GM13977 (cell line): ENCODE results near the gene RPRM.
"Not testable (repeated sequence)": the region's sequence is repeated elsewhere in the genome, so short reads cannot be mapped to it uniquely, and the experiment has no call there.

Source experiments
- DNase-seq: peaks from one replicate; pipeline ENCODE4 v3.0.0; 2012; ENCODE audit warnings: low spot score
- CTCF ChIP-seq: IDR thresholded peaks from 2 replicates; pipeline ENCODE4 v1.5.1; 2012; ENCODE audit warnings: mild to moderate bottlenecking, control low read depth; ENCODE audit not compliant: insufficient read depth; ENCODE audit errors: extremely low read depth, missing control alignments
- in situ Hi-C: fragments of 300-500 bp; cut with MboI; formaldehyde crosslinking; loops from one replicate; pipeline ENCODE4 v1.12.0; 2022; ENCODE audit warnings: low sequenced_read_pairs, low pct_unique_long_range_greater_than_20kb, mixed read lengths, inconsistent platforms; ENCODE audit not compliant: unreplicated experiment

Gene RPRM

DNA sequence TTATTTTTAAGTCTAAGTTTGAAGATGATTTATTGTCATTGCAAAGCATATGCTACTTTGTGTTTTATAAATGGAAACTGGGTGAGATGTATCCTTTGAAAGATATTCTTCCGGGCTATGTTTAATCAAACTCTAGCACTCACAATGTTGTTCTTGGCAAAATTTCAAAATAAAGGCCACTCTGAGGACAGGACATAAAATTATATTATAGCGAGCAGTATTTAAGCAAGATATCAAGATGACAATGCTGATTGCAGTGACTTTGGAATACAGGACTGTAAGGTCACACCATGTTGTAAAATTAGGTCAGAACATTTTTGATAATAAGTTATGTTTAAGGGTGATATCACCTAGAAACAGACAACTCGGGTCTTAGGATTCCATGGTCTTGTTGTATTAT lies 14.2 kb downstream of the RPRM start:
- TF ChIP-seq CTCF: no peak
- in situ Hi-C loops: no loop called here
- DNase-seq: no peak

- in situ Hi-C loops: no loop called here
- no peak for TF ChIP-seq CTCF
Measured at GRCh38 chr2:153462338-153462859, 16.2 kb downstream of the RPRM start.

DNA sequence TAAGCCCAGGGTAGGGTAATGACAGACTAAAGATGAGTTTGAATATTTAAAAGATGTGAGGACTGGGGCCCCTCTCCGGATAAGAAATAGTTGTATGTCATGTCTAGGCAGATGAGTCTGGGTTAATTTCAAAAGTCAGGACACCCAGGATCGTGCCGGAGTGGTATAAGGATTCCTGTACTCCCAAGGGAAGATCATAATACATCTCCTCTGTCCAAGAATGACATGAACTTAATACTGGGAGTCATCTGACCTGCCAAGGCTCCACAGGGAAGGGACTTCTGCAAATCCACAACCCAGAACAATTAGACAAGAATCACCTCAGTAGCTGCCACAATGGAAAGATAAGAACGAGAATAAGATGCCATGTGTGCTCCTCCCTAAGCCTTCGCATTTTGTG lies 17.1 kb downstream of the RPRM start:
- TF ChIP-seq CTCF: no peak
- DNase-seq: no peak
- in situ Hi-C loops: no loop called here

More at GRCh38 chr2:153462338-153462859, 16.2 kb downstream of the RPRM start:
- no peak for DNase-seq

- no peak for TF ChIP-seq CTCF
- no peak for DNase-seq
- in situ Hi-C loops: no loop called here
Measured at GRCh38 chr2:153455861-153456260, 22.7 kb downstream of the RPRM start.

DNA sequence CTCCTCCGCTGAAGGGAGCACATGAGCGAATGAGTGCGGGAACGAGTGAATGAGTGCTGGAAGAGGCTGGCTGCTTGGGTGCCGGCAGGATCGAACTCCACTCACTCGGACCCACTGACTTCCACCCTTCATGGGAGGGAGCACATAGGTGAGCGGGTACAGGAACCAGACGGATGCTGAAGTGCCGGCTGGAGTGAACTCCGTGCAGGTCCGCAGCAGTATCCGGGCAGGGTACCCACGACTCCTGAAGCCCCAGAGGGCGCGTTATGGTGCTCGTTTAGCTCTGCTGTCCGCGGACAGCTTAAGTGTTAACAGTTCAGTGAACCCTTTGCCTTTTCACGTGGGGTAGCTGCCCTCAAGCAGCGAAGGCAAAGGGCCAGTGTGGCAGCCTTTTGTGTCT lies 23.2 kb downstream of the RPRM start:
- TF ChIP-seq CTCF: no peak

DNA sequence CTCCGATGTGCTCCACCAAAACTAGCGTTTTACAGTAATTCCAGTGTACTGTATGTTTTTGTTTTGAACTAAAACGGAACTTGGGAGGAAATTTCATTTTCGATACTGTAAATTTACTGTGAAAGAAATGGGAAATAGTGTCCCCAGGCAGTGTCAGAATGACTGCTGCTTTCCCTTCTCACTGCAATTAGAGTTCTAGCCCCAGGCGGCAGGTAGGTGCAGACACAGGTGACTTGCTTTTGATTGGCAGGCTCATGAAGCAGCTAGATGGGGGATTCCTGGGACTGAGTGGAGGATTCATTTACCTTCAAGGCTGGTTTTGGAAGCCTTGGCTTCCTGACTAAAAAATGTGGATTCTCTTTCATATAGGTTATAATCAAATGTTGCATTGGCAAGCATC lies 27.0 kb downstream of the RPRM start:
- no peak for DNase-seq
- no peak for TF ChIP-seq CTCF
- in situ Hi-C loops: no loop called here

More for the DNA sequence above, 23.2 kb downstream of the RPRM start:
- in situ Hi-C loops: no loop called here
- DNase-seq: no peak

- in situ Hi-C loops: no loop called here
- no peak for DNase-seq
- no peak for TF ChIP-seq CTCF
Measured at GRCh38 chr2:153443106-153443505, 35.5 kb downstream of the RPRM start.

GRCh38 chr2:153442616-153443015 lies 35.9 kb downstream of the RPRM start:
- DNase-seq, in situ Hi-C loops: not testable (repeated sequence)

DNA sequence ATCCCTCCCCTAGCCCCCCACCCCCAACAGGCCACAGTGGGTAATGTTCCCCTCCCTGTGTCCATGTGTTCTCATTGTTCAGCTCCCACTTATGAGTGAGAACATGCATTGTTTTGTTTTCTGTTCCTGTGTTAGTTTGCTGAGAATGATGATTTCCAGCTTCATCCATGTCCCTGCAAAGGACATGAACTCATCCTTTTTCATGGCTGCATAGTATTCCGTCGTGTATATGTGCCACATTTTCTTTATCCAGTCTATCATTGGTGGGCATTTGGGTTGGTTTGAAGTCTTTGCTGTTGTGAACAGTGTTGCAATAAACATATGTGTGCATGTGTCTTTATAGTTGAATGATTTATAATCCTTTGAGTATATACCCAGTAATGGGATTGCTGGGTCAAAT lies 38.5 kb downstream of the RPRM start:
- DNase-seq, in situ Hi-C loops: not testable (repeated sequence)
